ENCODE measurements around the gene SCAPER. TPM values are rescaled to one million over a fixed set of nuclear protein-coding genes. Genes with fewer than 3 reads are reported as not detected.
"Not testable (repeated sequence)": the region's sequence is repeated elsewhere in the genome, so short reads cannot be mapped to it uniquely, and the experiment has no call there.

SCAPER gene
- total RNA-seq, 4 donors from 2014 or later, result 18.7 to 22.4 (median 19.2) TPM

- 64% methylated on average over 5 of the region's 5 CpGs for WGBS
- intact Hi-C loops (cut with DNase I), result no loop called here
Measured at GRCh38 chr15:76321602-76322001, 583.5 kb downstream of the SCAPER start.

GRCh38 chr15:76321171-76321570, 584.0 kb downstream of the SCAPER start:
- no peak for DNase-seq (ENCODE audit: extremely low spot score)
- TF ChIP-seq CTCF (IDR thresholded peaks at IDR 0.05) (no peak), POLR2AphosphoS5 (IDR thresholded peaks at IDR 0.05) (no peak)
- H3K27ac ChIP-seq (replicated peaks in 1 of 4), result no peak overlapping the region
- WGBS, result 55% methylated on average over 10 of the region's 10 CpGs
- intact Hi-C loops (cut with DNase I), result no loop called here
- no peaks in the 10 kb centered on the region for H3K9me3 ChIP-seq
- H3K4me1 ChIP-seq, result no peaks in the 10 kb centered on the region
- H3K4me3 ChIP-seq, result no peak overlapping the region
- no peaks in the 10 kb centered on the region for H3K36me3 ChIP-seq
- peaks cover 0 to 37% (median 0%) of the 10 kb centered on the region in 4 donors for H3K27me3 ChIP-seq

More at GRCh38 chr15:76321602-76322001, 583.5 kb downstream of the SCAPER start:
- no peak for DNase-seq (ENCODE audit: extremely low spot score)
- no peak overlapping the region for H3K27ac ChIP-seq (replicated peaks in 1 of 4)
- no peak overlapping the region for H3K4me3 ChIP-seq
- H3K4me1 ChIP-seq, result no peaks in the 10 kb centered on the region
- H3K27me3 ChIP-seq, result peaks cover 0 to 41% (median 0%) of the 10 kb centered on the region in 4 donors
- no peaks in the 10 kb centered on the region for H3K9me3 ChIP-seq
- H3K36me3 ChIP-seq, result no peaks in the 10 kb centered on the region
- no peak for TF ChIP-seq EP300 (IDR thresholded peaks at IDR 0.05)

DNA sequence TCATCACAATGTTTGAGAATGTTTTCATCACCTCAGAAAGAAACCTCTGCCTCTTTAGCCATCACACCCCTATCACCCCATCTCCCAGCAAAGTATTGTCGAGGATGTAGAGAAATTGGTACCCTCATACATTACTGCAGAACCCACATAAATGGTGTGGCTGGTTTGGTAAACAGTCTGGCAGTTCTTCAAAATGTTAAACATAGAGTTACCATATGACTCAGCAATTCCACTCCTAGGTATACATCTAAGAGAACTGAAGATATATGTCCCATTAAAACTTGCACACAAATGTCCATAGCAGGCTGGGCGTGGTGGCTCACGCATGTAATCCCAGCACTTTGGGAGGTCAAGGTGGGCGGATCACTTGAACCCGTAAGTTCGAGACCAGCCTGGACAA, 585.1 kb downstream of the SCAPER start:
- DNase-seq (ENCODE audit: extremely low spot score), result no peak
- no peaks in the 10 kb centered on the region for H3K4me1 ChIP-seq
- no peaks in the 10 kb centered on the region for H3K9me3 ChIP-seq
- WGBS, result 90% methylated on average over 6 of the region's 6 CpGs
- intact Hi-C loops (cut with DNase I), result no loop called here
- no peak overlapping the region for H3K27ac ChIP-seq (replicated peaks in 1 of 4)
- H3K36me3 ChIP-seq, result no peaks in the 10 kb centered on the region
- no peak overlapping the region for H3K4me3 ChIP-seq
- peaks cover 0 to 29% (median 0%) of the 10 kb centered on the region in 4 donors for H3K27me3 ChIP-seq
- no peak for TF ChIP-seq EP300 (IDR thresholded peaks at IDR 0.05)
- no peak for TF ChIP-seq POLR2AphosphoS5 (IDR thresholded peaks at IDR 0.05)
- no peak for TF ChIP-seq POLR2A (IDR thresholded peaks at IDR 0.05; ENCODE audit: low read depth)
- TF ChIP-seq CTCF (IDR thresholded peaks at IDR 0.05), result no peak

DNA sequence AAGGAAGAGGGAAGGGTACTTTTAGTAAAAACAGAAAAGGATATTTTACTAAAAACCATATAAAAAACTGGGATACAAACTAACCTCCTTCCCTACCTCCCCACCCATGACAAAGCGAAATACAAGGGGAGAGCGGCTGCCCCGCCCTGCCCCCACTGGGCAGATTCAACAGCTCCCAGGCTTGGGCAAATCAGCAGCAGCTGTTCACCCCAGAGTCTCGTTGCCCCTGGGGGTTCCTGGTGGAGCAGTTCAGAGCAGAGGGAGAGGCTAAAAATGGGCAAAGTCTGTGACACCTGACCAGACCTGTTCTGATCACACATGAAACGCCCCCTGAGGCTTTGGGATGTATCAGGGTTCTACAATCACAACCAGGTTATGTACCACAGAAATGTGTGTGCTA, 591.4 kb downstream of the SCAPER start:
- 72% methylated on average over 5 of the region's 5 CpGs for WGBS
- intact Hi-C loops (cut with DNase I), result no loop called here

GRCh38 chr15:76313175-76313567, 592.0 kb downstream of the SCAPER start:
- 95% methylated on average over 4 of the region's 4 CpGs for WGBS
- H3K27me3 ChIP-seq; H3K9me3 ChIP-seq; H3K4me3 ChIP-seq; H3K36me3 ChIP-seq; DNase-seq (ENCODE audit: extremely low spot score); intact Hi-C loops (cut with DNase I); H3K27ac ChIP-seq (replicated peaks in 1 of 4): not testable (repeated sequence)
- H3K4me1 ChIP-seq, result peaks cover 21 to 26% (median 24%) of the 10 kb centered on the region in 4 donors

More for the DNA sequence above, 591.4 kb downstream of the SCAPER start:
- no peak for TF ChIP-seq POLR2A (IDR thresholded peaks at IDR 0.05; ENCODE audit: low read depth)
- TF ChIP-seq POLR2AphosphoS5 (IDR thresholded peaks at IDR 0.05), result no peak
- TF ChIP-seq EP300 (IDR thresholded peaks at IDR 0.05), result no peak
- no peak for TF ChIP-seq CTCF (IDR thresholded peaks at IDR 0.05)
- H3K27me3 ChIP-seq, result no peaks in the 10 kb centered on the region
- no peaks in the 10 kb centered on the region for H3K9me3 ChIP-seq
- DNase-seq (ENCODE audit: extremely low spot score), result no peak
- no peak overlapping the region for H3K4me3 ChIP-seq
- no peaks in the 10 kb centered on the region for H3K36me3 ChIP-seq
- peaks cover 17 to 26% (median 19%) of the 10 kb centered on the region in 4 donors for H3K4me1 ChIP-seq
- no peak overlapping the region for H3K27ac ChIP-seq (replicated peaks in 1 of 4)

DNA sequence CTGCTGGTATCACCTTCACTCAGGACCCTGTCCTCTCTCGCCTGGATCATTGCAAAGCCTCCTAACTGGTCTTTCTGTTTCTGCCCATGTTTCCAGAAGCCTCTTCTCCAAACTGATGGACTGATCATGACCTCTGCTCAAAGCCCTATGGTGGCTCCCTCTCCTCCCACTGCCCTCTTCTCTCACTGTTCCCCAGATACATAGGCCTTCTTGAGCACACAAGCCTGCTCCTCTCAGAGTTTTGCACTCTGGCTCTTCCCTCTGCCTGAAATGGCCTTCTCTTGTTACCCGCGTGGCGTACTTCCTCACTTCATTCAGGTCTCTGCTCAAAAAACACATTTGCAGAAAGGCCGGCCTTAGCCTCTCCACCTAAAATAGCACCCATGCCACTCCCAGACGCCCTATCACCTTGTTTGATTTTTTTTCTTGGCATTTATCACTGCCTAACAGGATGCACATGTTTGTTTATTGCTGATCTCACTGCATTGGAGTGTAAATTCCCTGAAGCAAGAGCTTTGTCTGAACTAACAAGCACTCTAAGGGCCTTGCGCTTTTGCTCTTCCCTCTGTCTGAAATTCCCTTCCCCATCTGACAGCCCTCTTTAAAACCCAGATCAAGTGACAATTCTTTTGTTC, 592.5 kb downstream of the SCAPER start:
- Histone ChIP-seq H3K36me3 (no peaks in the 10 kb centered on the region), H3K27me3 (no peaks in the 10 kb centered on the region), H3K4me3 (no peak overlapping the region), H3K27ac (replicated peaks in 1 of 4) (no peak overlapping the region), H3K4me1 (peaks cover 21 to 26% (median 24%) of the 10 kb centered on the region in 4 donors), H3K9me3 (no peaks in the 10 kb centered on the region)
- 84% methylated on average over 7 of the region's 7 CpGs for WGBS
- DNase-seq (ENCODE audit: extremely low spot score), result no peak
- intact Hi-C loops (cut with DNase I), result no loop called here
- TF ChIP-seq CTCF (IDR thresholded peaks at IDR 0.05) (no peak), EP300 (IDR thresholded peaks at IDR 0.05) (no peak), POLR2AphosphoS5 (IDR thresholded peaks at IDR 0.05) (no peak), POLR2A (IDR thresholded peaks at IDR 0.05; ENCODE audit: low read depth) (no peak)

Measured in esophagus muscularis mucosa (tissue), 4 donors.